ENCODE measurements around the gene UBE2I. TPM values are rescaled to one million over a fixed set of nuclear protein-coding genes. Genes with fewer than 3 reads are reported as not detected.
A peak's percentile ranks its signal among the peaks of the same experiment; 100 is the strongest.

Gene UBE2I
- total RNA-seq, 2 donors from 2014 or later, result 68.2 to 76.1 TPM

DNA sequence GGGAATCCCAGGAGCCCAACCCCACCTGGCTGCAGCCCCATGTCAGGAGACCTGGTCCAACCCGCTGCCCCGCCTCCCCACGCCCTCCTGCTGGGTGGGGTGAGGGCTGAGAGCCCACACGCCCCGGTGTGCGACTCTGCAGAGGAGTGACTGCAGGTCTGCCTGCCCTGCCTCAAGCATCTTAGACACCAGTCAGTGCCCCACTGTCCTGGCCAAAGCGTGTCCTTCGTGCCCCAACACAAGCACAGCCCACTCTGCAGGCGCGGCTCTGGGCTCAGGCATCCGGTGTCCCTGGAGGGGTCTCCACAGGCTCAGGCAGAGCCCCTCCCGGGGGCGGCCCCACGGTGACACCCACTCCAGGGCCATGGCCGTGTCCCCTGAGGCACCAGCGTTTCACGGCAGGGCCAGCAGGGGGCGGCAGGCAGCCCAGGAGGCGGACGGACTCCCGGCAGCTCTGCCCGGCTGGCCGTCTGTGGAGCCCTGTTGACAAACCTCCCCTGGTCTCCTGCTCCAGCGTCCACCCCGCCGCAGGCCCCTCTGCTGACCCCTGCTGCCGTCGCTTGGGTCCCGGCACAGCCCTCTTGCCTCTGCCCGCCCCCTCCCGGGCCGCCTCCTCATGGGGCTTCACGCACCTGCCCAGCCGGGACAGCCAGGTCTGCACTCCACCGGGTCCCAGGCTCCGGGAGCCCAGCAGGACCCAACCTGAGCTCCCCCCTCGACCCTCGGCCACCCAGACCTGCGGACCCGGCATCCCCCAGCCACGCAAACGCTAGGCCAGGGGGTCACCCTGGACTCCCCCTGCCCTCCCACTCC lies 8.6 kb upstream of the UBE2I start:
- no peaks in the 10 kb centered on the region for H3K9me3 ChIP-seq
- no peaks in the 10 kb centered on the region for H3K36me3 ChIP-seq
- H3K4me3 ChIP-seq, result no peak overlapping the region
- DNase-seq (ENCODE audit: low spot score) (no peak), ATAC-seq (ENCODE audit: insufficient number of reproducible peaks, low FRiP score, low read depth) (peak; percentile 58)
- H3K27me3 ChIP-seq (replicated peaks; ENCODE audit: insufficient read depth), result no peaks in the 10 kb centered on the region
- no peak overlapping the region for H3K27ac ChIP-seq
- peaks cover 0 to 5% of the 10 kb centered on the region in 2 donors for H3K4me1 ChIP-seq (ENCODE audit: control insufficient read depth in 1 of 2, low read depth in 2 of 2)
- peak; percentile 76 for TF ChIP-seq CTCF (IDR thresholded peaks at IDR 0.05)

- Histone ChIP-seq H3K4me1 (ENCODE audit: control insufficient read depth in 1 of 2, low read depth in 2 of 2) (peaks cover 0 to 5% of the 10 kb centered on the region in 2 donors), H3K36me3 (no peaks in the 10 kb centered on the region), H3K4me3 (no peak overlapping the region), H3K27me3 (replicated peaks; ENCODE audit: insufficient read depth) (no peaks in the 10 kb centered on the region), H3K27ac (no peak overlapping the region), H3K9me3 (no peaks in the 10 kb centered on the region)
- no peak for DNase-seq (ENCODE audit: low spot score)
- ATAC-seq (ENCODE audit: insufficient number of reproducible peaks, low FRiP score, low read depth), result no peak
- TF ChIP-seq CTCF (IDR thresholded peaks at IDR 0.05), result no peak
Measured at GRCh38 chr16:1301562-1301961, 7.9 kb upstream of the UBE2I start.

DNA sequence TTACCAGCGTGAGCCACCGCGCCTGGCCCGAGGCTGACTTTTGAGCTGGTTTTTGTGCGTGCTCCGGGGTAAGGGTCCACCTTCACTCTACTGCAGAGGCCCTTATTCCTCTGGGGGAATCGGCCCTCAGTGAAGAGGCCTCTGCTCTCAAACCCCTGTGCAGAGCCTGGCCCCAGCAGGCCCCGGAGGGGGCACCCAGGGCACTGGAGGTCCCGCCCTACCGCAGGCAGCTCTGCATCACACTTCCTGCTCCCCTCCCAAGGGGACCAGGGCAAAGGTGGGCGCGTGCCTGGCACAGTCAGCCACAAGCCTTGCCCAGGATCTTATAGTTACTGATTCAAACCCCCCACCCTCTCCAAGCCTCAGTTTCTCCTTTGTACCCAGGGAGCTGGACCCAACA lies 3.6 kb upstream of the UBE2I start:
- H3K27ac ChIP-seq, result no peak overlapping the region
- no peaks in the 10 kb centered on the region for H3K36me3 ChIP-seq
- H3K4me3 ChIP-seq, result no peak overlapping the region
- no peaks in the 10 kb centered on the region for H3K27me3 ChIP-seq (replicated peaks; ENCODE audit: insufficient read depth)
- DNase-seq (ENCODE audit: low spot score) (no peak), ATAC-seq (ENCODE audit: insufficient number of reproducible peaks, low FRiP score, low read depth) (no peak)
- peaks cover 2 to 8% of the 10 kb centered on the region in 2 donors for H3K4me1 ChIP-seq (ENCODE audit: control insufficient read depth in 1 of 2, low read depth in 2 of 2)
- TF ChIP-seq CTCF (IDR thresholded peaks at IDR 0.05), result no peak
- no peaks in the 10 kb centered on the region for H3K9me3 ChIP-seq

- Histone ChIP-seq H3K36me3 (no peaks in the 10 kb centered on the region), H3K4me1 (ENCODE audit: control insufficient read depth in 1 of 2, low read depth in 2 of 2) (peaks cover 7 to 11% of the 10 kb centered on the region in 2 donors), H3K9me3 (no peaks in the 10 kb centered on the region), H3K4me3 (no peak overlapping the region), H3K27me3 (replicated peaks; ENCODE audit: insufficient read depth) (no peaks in the 10 kb centered on the region), H3K27ac (no peak overlapping the region)
- ATAC-seq (ENCODE audit: insufficient number of reproducible peaks, low FRiP score, low read depth), result no peak
- DNase-seq (ENCODE audit: low spot score), result no peak
- TF ChIP-seq CTCF (IDR thresholded peaks at IDR 0.05), result no peak
Measured at GRCh38 chr16:1306334-1306733, 3.1 kb upstream of the UBE2I start.

DNA sequence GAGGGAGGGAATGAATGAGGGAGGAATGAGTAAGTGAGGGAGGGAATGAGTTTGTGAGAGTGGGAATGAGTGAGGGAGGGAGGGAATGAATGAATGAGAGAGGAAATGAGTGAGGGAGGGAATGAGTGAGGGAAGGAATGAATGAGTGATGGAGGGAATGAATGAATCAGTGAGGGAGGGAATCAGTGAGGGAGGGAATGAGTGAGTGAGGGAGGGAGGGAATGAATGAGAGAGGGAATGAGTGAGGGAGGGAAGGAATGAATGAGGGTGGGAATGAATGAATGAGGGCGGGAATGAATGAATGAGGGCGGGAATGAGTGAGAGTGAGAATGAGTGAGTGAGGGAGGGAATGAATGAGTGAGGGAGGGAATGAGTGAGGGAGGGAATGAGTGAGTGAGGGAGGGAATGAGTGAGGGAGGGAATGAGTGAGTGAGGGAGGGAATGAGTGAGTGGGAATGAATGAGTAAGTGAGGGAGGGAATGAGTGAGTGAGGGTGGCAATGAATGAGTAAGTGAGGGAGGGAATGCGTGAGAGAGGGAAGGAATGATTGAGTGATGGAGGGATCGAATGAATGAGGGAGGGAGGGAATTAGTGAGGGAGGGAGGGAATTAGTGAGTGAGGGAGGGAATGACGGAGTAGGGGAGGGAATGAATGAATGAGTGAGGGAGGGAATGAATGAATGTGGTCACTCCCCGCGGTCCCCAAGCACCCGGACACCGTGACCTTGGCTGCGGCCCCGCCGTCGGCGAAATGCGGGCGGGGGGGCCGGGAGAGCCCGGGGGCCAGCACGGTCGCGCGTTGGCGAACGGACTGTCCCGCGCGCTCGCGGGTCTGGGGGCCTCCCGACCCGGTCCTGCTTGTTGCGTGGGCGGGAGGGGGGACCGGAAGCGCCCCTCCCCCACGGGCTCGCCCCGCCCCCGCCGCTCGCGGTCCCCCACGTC lies 1.1 kb upstream of the UBE2I start:
- no peaks in the 10 kb centered on the region for H3K27me3 ChIP-seq (replicated peaks; ENCODE audit: insufficient read depth)
- H3K4me1 ChIP-seq (ENCODE audit: control insufficient read depth in 1 of 2, low read depth in 2 of 2), result peaks cover 19 to 31% of the 10 kb centered on the region in 2 donors
- H3K4me3 ChIP-seq, result peak overlapping the region; percentile 66
- DNase-seq (ENCODE audit: low spot score) (no peak), ATAC-seq (ENCODE audit: insufficient number of reproducible peaks, low FRiP score, low read depth) (peak; percentile 5)
- TF ChIP-seq CTCF (IDR thresholded peaks at IDR 0.05), result no peak
- H3K27ac ChIP-seq, result peak overlapping the region; percentile 76 to 98
- no peaks in the 10 kb centered on the region for H3K36me3 ChIP-seq
- no peaks in the 10 kb centered on the region for H3K9me3 ChIP-seq

All from thoracic aorta (tissue), 2 donors.